ENCODE results near the gene ALDH1A2.

The ALDH1A2 gene

DNA sequence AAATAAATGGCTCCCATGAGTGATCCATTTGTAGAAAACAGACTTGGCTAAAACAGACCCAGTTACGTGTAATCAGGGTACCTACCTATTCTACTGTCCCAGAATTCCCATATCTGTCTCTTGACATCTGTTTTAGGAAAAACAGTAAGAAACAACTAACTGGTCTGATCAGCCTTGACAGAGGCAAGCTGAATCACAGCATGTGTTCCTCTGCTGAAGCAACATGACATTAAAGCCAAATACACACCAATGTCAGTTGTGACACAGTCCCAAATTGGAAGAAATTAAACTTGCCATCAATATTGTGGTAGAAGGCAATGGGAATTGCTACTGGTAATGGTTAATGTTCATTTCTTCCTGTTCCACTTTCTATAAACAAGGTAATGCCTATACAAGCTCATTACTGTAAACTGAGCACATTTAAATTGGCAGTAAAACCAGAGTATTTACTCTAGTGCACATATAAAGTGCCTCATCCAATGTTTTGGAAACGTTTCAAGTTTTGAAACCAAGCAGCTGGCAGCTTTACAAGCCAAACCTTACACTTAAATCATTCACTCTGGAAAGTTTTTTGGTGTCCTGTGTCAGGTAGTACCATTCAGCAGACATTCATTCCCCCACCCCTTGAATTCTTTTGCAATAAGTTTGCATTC, 27.0 kb downstream of the ALDH1A2 start (continued):
- TF ChIP-seq ZNF488 (tag by site-specific recombination; IDR thresholded peaks at IDR 0.05), result peak; percentile 62; the same call in 1 of the 2 replicates
- peak; percentile 76; the same call in 1 of the 2 replicates for TF ChIP-seq ZNF660 (tag by site-specific recombination; IDR thresholded peaks at IDR 0.05)
- peak; percentile 60 for TF ChIP-seq GLIS1 (tag by site-specific recombination; IDR thresholded peaks at IDR 0.05)

- ChIA-PET POLR2A (no interaction called here), CTCF (interaction anchor here (1.0 to 1.5 kb wide), 2 partner anchors 17 to 172 kb away, joined by 3 read pairs; no protein-coding TSS in a partner anchor)
- Histone ChIP-seq H3K4me3 (ENCODE audit: low read depth, low read length) (no peak overlapping the region), H3K27ac (ENCODE audit: extremely low read depth, low read depth, low read length) (peak overlapping the region; percentile 73), H3K4me1 (ENCODE audit: control insufficient read depth, insufficient read depth, low read length) (peaks cover 22% of the 10 kb centered on the region), H3K9me3 (ENCODE audit: control insufficient read depth, insufficient read depth, low read depth, low read length) (no peaks in the 10 kb centered on the region), H3K36me3 (ENCODE audit: control insufficient read depth in 2 of 2, insufficient read depth in 1 of 2, low read length in 2 of 2) (no peaks in the 10 kb centered on the region)
- TF ChIP-seq MZF1 (tag by site-specific recombination; IDR thresholded peaks at IDR 0.05; ENCODE audit: borderline replicate concordance), result no peak
- peak; percentile 64; the same call in 1 of the 2 replicates for TF ChIP-seq FEZF1 (tag by site-specific recombination; IDR thresholded peaks at IDR 0.05)
- no peak for TF ChIP-seq ZNF416 (tag by site-specific recombination; IDR thresholded peaks at IDR 0.05)
- no peak for TF ChIP-seq ZNF571 (tag by site-specific recombination; IDR thresholded peaks at IDR 0.05)
- no peak for TF ChIP-seq ZIC2 (tag by site-specific recombination; IDR thresholded peaks at IDR 0.05)
- TF ChIP-seq YY2 (tag by site-specific recombination; IDR thresholded peaks at IDR 0.05), result no peak
- TF ChIP-seq PRDM6 (tag by site-specific recombination; IDR thresholded peaks at IDR 0.05), result peak; percentile 48; the same call in 1 of the 2 replicates
- no peak for TF ChIP-seq EGR2 (tag by site-specific recombination; IDR thresholded peaks at IDR 0.05; ENCODE audit: low read depth)
- TF ChIP-seq ZNF768 (tag by site-specific recombination; IDR thresholded peaks at IDR 0.05), result no peak
- TF ChIP-seq ZNF433 (tag by site-specific recombination; IDR thresholded peaks at IDR 0.05; ENCODE audit: low read depth), result no peak
- no peak for TF ChIP-seq ZNF18 (tag by site-specific recombination; IDR thresholded peaks at IDR 0.05)
- TF ChIP-seq ZNF202 (tag by site-specific recombination; IDR thresholded peaks at IDR 0.05; ENCODE audit: borderline replicate concordance), result no peak
- TF ChIP-seq ZNF510 (tag by site-specific recombination; IDR thresholded peaks at IDR 0.05; ENCODE audit: insufficient replicate concordance), result no peak
These were observed 27.7 kb downstream of the ALDH1A2 start for GRCh38 chr15:58037723-58038301.

DNA sequence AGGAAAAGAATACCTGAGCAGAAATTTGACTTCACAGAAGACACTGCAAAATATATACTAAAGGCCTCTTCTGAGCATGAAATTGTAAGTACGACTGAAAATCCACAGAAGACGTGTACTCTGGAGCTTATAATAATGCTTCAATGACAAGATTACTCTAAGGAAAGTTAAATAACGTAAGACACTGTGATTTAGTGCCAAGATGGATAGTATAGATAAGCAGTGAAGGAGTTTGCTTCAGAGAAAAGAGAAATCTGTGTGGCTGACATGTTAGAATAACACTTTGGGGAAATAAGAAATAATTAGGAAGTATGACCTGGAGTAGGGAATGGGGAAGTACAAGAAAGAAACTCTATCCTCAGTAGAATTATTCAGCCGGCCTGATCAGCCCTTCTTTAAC, 28.9 kb downstream of the ALDH1A2 start:
- POLR2A ChIA-PET, result no interaction called here
- Histone ChIP-seq H3K27ac (ENCODE audit: extremely low read depth, low read depth, low read length) (no peak overlapping the region), H3K4me1 (ENCODE audit: control insufficient read depth, insufficient read depth, low read length) (peaks cover 22% of the 10 kb centered on the region), H3K36me3 (ENCODE audit: control insufficient read depth in 2 of 2, insufficient read depth in 1 of 2, low read length in 2 of 2) (no peaks in the 10 kb centered on the region), H3K9me3 (ENCODE audit: control insufficient read depth, insufficient read depth, low read depth, low read length) (no peaks in the 10 kb centered on the region), H3K4me3 (ENCODE audit: low read depth, low read length) (no peak overlapping the region)
- no peak for TF ChIP-seq ZNF335 (tag by site-specific recombination; conservative IDR thresholded peaks at IDR 0.05)
- peak; percentile 72 for TF ChIP-seq PRDM6 (tag by site-specific recombination; IDR thresholded peaks at IDR 0.05)
- TF ChIP-seq, protein P1, sequence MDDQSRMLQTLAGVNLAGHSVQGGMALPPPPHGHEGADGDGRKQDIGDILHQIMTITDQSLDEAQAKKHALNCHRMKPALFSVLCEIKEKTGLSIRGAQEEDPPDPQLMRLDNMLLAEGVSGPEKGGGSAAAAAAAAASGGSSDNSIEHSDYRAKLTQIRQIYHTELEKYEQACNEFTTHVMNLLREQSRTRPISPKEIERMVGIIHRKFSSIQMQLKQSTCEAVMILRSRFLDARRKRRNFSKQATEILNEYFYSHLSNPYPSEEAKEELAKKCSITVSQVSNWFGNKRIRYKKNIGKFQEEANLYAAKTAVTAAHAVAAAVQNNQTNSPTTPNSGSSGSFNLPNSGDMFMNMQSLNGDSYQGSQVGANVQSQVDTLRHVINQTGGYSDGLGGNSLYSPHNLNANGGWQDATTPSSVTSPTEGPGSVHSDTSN (CRISPR knock-in tag; IDR thresholded peaks at IDR 0.05), result no peak
- no peak for TF ChIP-seq ZNF529 (tag by site-specific recombination; IDR thresholded peaks at IDR 0.05; ENCODE audit: insufficient replicate concordance)
- TF ChIP-seq ZNF302 (tag by site-specific recombination; IDR thresholded peaks at IDR 0.05; ENCODE audit: low read depth), result no peak
- TF ChIP-seq ZNF404 (tag by site-specific recombination; IDR thresholded peaks at IDR 0.05), result no peak
- TF ChIP-seq, protein P2, sequence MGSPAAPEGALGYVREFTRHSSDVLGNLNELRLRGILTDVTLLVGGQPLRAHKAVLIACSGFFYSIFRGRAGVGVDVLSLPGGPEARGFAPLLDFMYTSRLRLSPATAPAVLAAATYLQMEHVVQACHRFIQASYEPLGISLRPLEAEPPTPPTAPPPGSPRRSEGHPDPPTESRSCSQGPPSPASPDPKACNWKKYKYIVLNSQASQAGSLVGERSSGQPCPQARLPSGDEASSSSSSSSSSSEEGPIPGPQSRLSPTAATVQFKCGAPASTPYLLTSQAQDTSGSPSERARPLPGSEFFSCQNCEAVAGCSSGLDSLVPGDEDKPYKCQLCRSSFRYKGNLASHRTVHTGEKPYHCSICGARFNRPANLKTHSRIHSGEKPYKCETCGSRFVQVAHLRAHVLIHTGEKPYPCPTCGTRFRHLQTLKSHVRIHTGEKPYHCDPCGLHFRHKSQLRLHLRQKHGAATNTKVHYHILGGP (tag by site-specific recombination; IDR thresholded peaks at IDR 0.05), result no peak
- CTCF ChIA-PET, result interaction anchor here (0.5 to 1.0 kb wide), 2 partner anchors 16 to 34 kb away, joined by 3 to 4 read pairs; no protein-coding TSS in a partner anchor
